Measurements from ENCODE around the gene FAM151A.

FAM151A gene

GRCh38 chr1:54623216-54624007 is at the start of gene FAM151A:
Gene FAM151A, minus strand, starts transcription at chr1:54623525. Its CDS starts 130 bp downstream, at chr1:54623395.
- Mint-ChIP-seq H3K36me3 (no peaks in the 10 kb centered on the region), H3K9me3 (no peaks in the 10 kb centered on the region), H3K4me1 (peaks cover 0 to 2% of the 10 kb centered on the region in 2 donors), H3K27ac (no peak within 1 kb of the TSS), H3K4me3 (no peak within 1 kb of the TSS), H3K27me3 (peaks cover 5 to 15% of the 10 kb centered on the region in 2 donors)
- DNase-seq (no peak), ATAC-seq (replicated peaks) (no peak)

GRCh38 chr1:54671985-54672608 is 48.8 kb upstream of the FAM151A start:
- Mint-ChIP-seq H3K27me3 (peaks cover 0 to 7% of the 10 kb centered on the region in 2 donors), H3K27ac (no peak overlapping the region), H3K9me3 (no peaks in the 10 kb centered on the region), H3K4me1 (no peaks in the 10 kb centered on the region), H3K36me3 (no peaks in the 10 kb centered on the region), H3K4me3 (no peak overlapping the region)
- ATAC-seq (replicated peaks) (peak; percentile 80 to 85), DNase-seq (peak; percentile 32)

- no peak for DNase-seq
- no peak overlapping the region for H3K4me3 Mint-ChIP-seq
- H3K4me1 Mint-ChIP-seq: no peaks in the 10 kb centered on the region
- ATAC-seq (replicated peaks): no peak
- H3K27me3 Mint-ChIP-seq: peaks cover 0 to 7% of the 10 kb centered on the region in 2 donors
- H3K27ac Mint-ChIP-seq: no peak overlapping the region
- H3K9me3 Mint-ChIP-seq: no peaks in the 10 kb centered on the region
- no peaks in the 10 kb centered on the region for H3K36me3 Mint-ChIP-seq
These were observed 45.2 kb upstream of the FAM151A start for GRCh38 chr1:54668567-54668966.

GRCh38 chr1:54667797-54668196 is 44.5 kb upstream of the FAM151A start:
- Mint-ChIP-seq H3K27me3 (peaks cover 0 to 7% of the 10 kb centered on the region in 2 donors), H3K4me1 (no peaks in the 10 kb centered on the region), H3K4me3 (no peak overlapping the region), H3K27ac (no peak overlapping the region), H3K9me3 (no peaks in the 10 kb centered on the region), H3K36me3 (no peaks in the 10 kb centered on the region)
- ATAC-seq (replicated peaks): no peak
- no peak for DNase-seq

- Mint-ChIP-seq H3K27me3 (peaks cover 0 to 7% of the 10 kb centered on the region in 2 donors), H3K27ac (no peak overlapping the region), H3K4me3 (no peak overlapping the region), H3K36me3 (no peaks in the 10 kb centered on the region), H3K9me3 (no peaks in the 10 kb centered on the region), H3K4me1 (no peaks in the 10 kb centered on the region)
- no peak for ATAC-seq (replicated peaks)
- DNase-seq: no peak
These were observed 43.0 kb upstream of the FAM151A start for GRCh38 chr1:54666333-54666732.

GRCh38 chr1:54665852-54666251 is 42.5 kb upstream of the FAM151A start:
- H3K9me3 Mint-ChIP-seq: no peaks in the 10 kb centered on the region
- H3K4me1 Mint-ChIP-seq: no peaks in the 10 kb centered on the region
- H3K27ac Mint-ChIP-seq: no peak overlapping the region
- peaks cover 0 to 5% of the 10 kb centered on the region in 2 donors for H3K27me3 Mint-ChIP-seq
- no peaks in the 10 kb centered on the region for H3K36me3 Mint-ChIP-seq
- DNase-seq: no peak
- no peak overlapping the region for H3K4me3 Mint-ChIP-seq
- no peak for ATAC-seq (replicated peaks)

- no peaks in the 10 kb centered on the region for H3K36me3 Mint-ChIP-seq
- ATAC-seq (replicated peaks) (no peak), DNase-seq (no peak)
- H3K4me3 Mint-ChIP-seq: no peak overlapping the region
- H3K27me3 Mint-ChIP-seq: no peaks in the 10 kb centered on the region
- H3K4me1 Mint-ChIP-seq: no peaks in the 10 kb centered on the region
- H3K9me3 Mint-ChIP-seq: no peaks in the 10 kb centered on the region
- no peak overlapping the region for H3K27ac Mint-ChIP-seq
These were observed 41.0 kb upstream of the FAM151A start for GRCh38 chr1:54664364-54664763.

- Mint-ChIP-seq H3K4me1 (no peaks in the 10 kb centered on the region), H3K27me3 (no peaks in the 10 kb centered on the region), H3K36me3 (no peaks in the 10 kb centered on the region), H3K9me3 (peaks cover 0 to under 1% of the 10 kb centered on the region in 2 donors), H3K27ac (no peak overlapping the region), H3K4me3 (no peak overlapping the region)
- ATAC-seq (replicated peaks) (no peak), DNase-seq (no peak)
These were observed 40.4 kb upstream of the FAM151A start for GRCh38 chr1:54663725-54664124.

- Mint-ChIP-seq H3K27me3 (peaks cover 0 to 8% of the 10 kb centered on the region in 2 donors), H3K9me3 (peaks cover 7% of the 10 kb centered on the region in 2 donors), H3K4me3 (no peak overlapping the region), H3K36me3 (peaks cover 0 to 2% of the 10 kb centered on the region in 2 donors), H3K4me1 (no peaks in the 10 kb centered on the region), H3K27ac (no peak overlapping the region)
- no peak for ATAC-seq (replicated peaks)
- DNase-seq: no peak
These were observed 35.0 kb upstream of the FAM151A start for GRCh38 chr1:54658164-54658913.

GRCh38 chr1:54653036-54653435 is 29.7 kb upstream of the FAM151A start:
- peaks cover 13 to 24% of the 10 kb centered on the region in 2 donors for H3K27me3 Mint-ChIP-seq
- no peaks in the 10 kb centered on the region for H3K4me1 Mint-ChIP-seq
- no peak overlapping the region for H3K27ac Mint-ChIP-seq
- no peak for ATAC-seq (replicated peaks)
- no peak for DNase-seq
- no peak overlapping the region for H3K4me3 Mint-ChIP-seq
- H3K9me3 Mint-ChIP-seq: peaks cover 2 to 3% of the 10 kb centered on the region in 2 donors
- H3K36me3 Mint-ChIP-seq: peaks cover 0 to 2% of the 10 kb centered on the region in 2 donors

GRCh38 chr1:54652168-54652567 is 28.8 kb upstream of the FAM151A start:
- Mint-ChIP-seq H3K36me3 (no peaks in the 10 kb centered on the region), H3K4me1 (no peaks in the 10 kb centered on the region), H3K27ac (no peak overlapping the region), H3K9me3 (no peaks in the 10 kb centered on the region), H3K4me3 (no peak overlapping the region), H3K27me3 (peaks cover 6 to 24% of the 10 kb centered on the region in 2 donors)
- DNase-seq (no peak), ATAC-seq (replicated peaks) (no peak)

GRCh38 chr1:54651608-54652007 is 28.3 kb upstream of the FAM151A start:
- ATAC-seq (replicated peaks) (no peak), DNase-seq (no peak)
- H3K4me3 Mint-ChIP-seq: no peak overlapping the region
- peaks cover 6 to 24% of the 10 kb centered on the region in 2 donors for H3K27me3 Mint-ChIP-seq
- H3K27ac Mint-ChIP-seq: no peak overlapping the region
- H3K4me1 Mint-ChIP-seq: no peaks in the 10 kb centered on the region
- no peaks in the 10 kb centered on the region for H3K9me3 Mint-ChIP-seq
- H3K36me3 Mint-ChIP-seq: no peaks in the 10 kb centered on the region

GRCh38 chr1:54650417-54650816 is 27.1 kb upstream of the FAM151A start:
- ATAC-seq (replicated peaks) (no peak), DNase-seq (no peak)
- Mint-ChIP-seq H3K9me3 (no peaks in the 10 kb centered on the region), H3K36me3 (no peaks in the 10 kb centered on the region), H3K4me1 (no peaks in the 10 kb centered on the region), H3K27me3 (peaks cover 6 to 24% of the 10 kb centered on the region in 2 donors), H3K27ac (no peak overlapping the region), H3K4me3 (no peak overlapping the region)

- ATAC-seq (replicated peaks) (no peak), DNase-seq (no peak)
- Mint-ChIP-seq H3K9me3 (no peaks in the 10 kb centered on the region), H3K36me3 (no peaks in the 10 kb centered on the region), H3K27me3 (peaks cover 6 to 24% of the 10 kb centered on the region in 2 donors), H3K4me3 (no peak overlapping the region), H3K27ac (no peak overlapping the region), H3K4me1 (no peaks in the 10 kb centered on the region)
These were observed 26.6 kb upstream of the FAM151A start for GRCh38 chr1:54649921-54650320.
